ENCODE measurements around the gene PDE10A.
"Not testable (repeated sequence)": the region's sequence is repeated elsewhere in the genome, so short reads cannot be mapped to it uniquely, and the experiment has no call there.

PDE10A gene

GRCh38 chr6:165559632-165560031 is 103.4 kb downstream of the PDE10A start:
- no peak for TF ChIP-seq CTCF (IDR thresholded peaks at IDR 0.05)
- DNase-seq (ENCODE audit: low spot score), result no peak
- Histone ChIP-seq H3K4me3 (no peak overlapping the region), H3K27ac (no peak overlapping the region)

GRCh38 chr6:165558097-165558496 is 104.9 kb downstream of the PDE10A start:
- not testable (repeated sequence) for DNase-seq (ENCODE audit: low spot score); H3K4me3 ChIP-seq; H3K27ac ChIP-seq

DNA sequence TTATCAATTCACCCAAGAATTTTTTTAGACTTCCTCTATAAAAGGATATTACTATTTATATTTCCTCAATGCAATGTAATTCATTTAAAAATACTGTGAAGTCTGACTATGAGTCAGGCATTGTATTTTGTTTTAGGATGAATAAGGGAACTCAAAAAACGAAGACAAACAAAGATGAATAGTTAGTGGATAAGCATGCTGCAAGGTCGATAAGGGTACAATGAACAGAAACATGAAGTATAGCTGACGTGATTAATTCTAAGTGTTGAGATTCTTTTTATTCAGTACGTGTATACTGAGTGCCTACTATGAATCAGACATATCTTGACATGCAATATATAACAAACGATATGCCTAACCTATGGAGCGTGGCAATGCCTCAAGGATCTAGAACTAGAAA is 105.4 kb downstream of the PDE10A start:
- no peak for DNase-seq (ENCODE audit: low spot score)
- no peak overlapping the region for H3K4me3 ChIP-seq
- no peak for TF ChIP-seq CTCF (IDR thresholded peaks at IDR 0.05)
- H3K27ac ChIP-seq, result no peak overlapping the region

- no peak for TF ChIP-seq CTCF (IDR thresholded peaks at IDR 0.05)
- no peak for DNase-seq (ENCODE audit: low spot score)
- no peak overlapping the region for H3K4me3 ChIP-seq
- no peak overlapping the region for H3K27ac ChIP-seq
Observed at GRCh38 chr6:165556116-165556843, 106.8 kb downstream of the PDE10A start.

- DNase-seq (ENCODE audit: low spot score); H3K4me3 ChIP-seq; H3K27ac ChIP-seq: not testable (repeated sequence)
Observed at GRCh38 chr6:165554644-165555043, 108.4 kb downstream of the PDE10A start.

- Histone ChIP-seq H3K27ac (no peak overlapping the region), H3K4me3 (no peak overlapping the region)
- no peak for TF ChIP-seq CTCF (IDR thresholded peaks at IDR 0.05)
- no peak for DNase-seq (ENCODE audit: low spot score)
Observed at GRCh38 chr6:165552248-165552736, 110.7 kb downstream of the PDE10A start.

DNA sequence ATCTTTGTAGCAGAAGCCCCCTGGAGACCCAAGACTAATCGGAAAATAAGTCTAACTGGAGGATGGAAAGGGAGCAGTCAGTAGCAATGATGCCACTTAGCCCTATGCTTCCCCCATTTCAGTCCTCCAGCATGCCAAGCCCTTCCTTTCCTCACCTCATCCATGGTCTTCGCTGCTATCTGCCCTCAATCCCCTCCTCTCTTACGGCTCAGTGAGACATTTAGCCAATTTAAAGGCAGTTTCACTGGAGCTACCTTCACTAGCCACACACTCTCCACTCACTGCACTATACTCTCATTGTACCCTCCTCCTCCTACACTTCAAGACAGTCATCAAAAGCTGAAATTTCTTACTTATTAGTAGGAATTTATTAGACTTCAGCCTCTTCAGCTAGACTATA is 111.2 kb downstream of the PDE10A start:
- H3K27ac ChIP-seq, result no peak overlapping the region
- no peak for TF ChIP-seq CTCF (IDR thresholded peaks at IDR 0.05)
- no peak for DNase-seq (ENCODE audit: low spot score)
- H3K4me3 ChIP-seq, result no peak overlapping the region

GRCh38 chr6:165548450-165548849 is 114.6 kb downstream of the PDE10A start:
- no peak overlapping the region for H3K27ac ChIP-seq
- H3K4me3 ChIP-seq, result no peak overlapping the region
- no peak for TF ChIP-seq CTCF (IDR thresholded peaks at IDR 0.05)
- DNase-seq (ENCODE audit: low spot score), result no peak
